ENCODE results near the gene FILIP1.

The FILIP1 gene

DNA sequence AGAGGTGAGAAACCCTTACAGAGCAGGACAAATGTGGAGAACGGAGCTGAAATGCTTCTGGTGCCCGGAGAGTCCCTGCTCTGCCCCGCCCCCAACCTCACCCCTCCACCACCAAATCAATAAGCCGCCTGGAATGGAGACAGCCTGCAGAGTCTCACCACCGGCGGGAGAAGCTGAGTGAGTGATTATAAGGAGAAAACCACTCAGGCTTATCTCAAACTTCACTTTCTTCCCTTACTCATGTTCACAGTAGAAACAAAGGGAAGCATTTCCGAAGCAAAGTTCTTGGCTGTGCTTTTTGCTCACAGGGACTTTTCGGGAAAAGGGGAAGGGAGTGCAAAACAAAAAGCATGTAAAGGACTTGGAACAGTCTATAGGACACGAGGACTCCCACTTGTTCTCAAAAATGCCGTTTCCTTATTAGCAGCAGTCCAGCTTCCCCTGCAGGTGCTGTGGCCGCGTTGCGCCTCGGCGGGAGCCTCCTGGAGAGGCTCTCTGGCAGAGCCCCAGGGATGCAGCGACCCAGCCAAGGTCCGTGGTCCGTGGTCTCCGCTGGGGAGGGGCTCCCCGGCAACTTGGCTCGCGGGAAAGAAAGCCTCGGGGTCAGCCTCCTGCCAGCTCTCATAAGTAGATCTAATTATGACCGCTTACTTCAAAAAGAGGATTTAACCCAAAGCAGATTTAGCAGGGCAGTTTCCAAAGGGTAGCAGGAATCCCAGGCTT, 144.2 kb downstream of the FILIP1 start:
- TF ChIP-seq FOXP2 (optimal IDR thresholded peaks at IDR 0.05; ENCODE audit: borderline replicate concordance, extremely low read depth, extremely low read length, insufficient read depth) (no peak), TAF1 (IDR thresholded peaks at IDR 0.05; ENCODE audit: borderline replicate concordance, insufficient read depth, low read length) (no peak), SIN3A (IDR thresholded peaks at IDR 0.05; ENCODE audit: borderline replicate concordance, insufficient read depth, low read length) (no peak), POLR2AphosphoS5 (IDR thresholded peaks at IDR 0.05; ENCODE audit: low read depth, low read length) (no peak)
- TF ChIP-seq, protein P1, sequence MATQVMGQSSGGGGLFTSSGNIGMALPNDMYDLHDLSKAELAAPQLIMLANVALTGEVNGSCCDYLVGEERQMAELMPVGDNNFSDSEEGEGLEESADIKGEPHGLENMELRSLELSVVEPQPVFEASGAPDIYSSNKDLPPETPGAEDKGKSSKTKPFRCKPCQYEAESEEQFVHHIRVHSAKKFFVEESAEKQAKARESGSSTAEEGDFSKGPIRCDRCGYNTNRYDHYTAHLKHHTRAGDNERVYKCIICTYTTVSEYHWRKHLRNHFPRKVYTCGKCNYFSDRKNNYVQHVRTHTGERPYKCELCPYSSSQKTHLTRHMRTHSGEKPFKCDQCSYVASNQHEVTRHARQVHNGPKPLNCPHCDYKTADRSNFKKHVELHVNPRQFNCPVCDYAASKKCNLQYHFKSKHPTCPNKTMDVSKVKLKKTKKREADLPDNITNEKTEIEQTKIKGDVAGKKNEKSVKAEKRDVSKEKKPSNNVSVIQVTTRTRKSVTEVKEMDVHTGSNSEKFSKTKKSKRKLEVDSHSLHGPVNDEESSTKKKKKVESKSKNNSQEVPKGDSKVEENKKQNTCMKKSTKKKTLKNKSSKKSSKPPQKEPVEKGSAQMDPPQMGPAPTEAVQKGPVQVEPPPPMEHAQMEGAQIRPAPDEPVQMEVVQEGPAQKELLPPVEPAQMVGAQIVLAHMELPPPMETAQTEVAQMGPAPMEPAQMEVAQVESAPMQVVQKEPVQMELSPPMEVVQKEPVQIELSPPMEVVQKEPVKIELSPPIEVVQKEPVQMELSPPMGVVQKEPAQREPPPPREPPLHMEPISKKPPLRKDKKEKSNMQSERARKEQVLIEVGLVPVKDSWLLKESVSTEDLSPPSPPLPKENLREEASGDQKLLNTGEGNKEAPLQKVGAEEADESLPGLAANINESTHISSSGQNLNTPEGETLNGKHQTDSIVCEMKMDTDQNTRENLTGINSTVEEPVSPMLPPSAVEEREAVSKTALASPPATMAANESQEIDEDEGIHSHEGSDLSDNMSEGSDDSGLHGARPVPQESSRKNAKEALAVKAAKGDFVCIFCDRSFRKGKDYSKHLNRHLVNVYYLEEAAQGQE (IDR thresholded peaks at IDR 0.05; ENCODE audit: insufficient read depth in 1 of 2, low read depth in 2 of 2, low read length in 2 of 2) = no peak

DNA sequence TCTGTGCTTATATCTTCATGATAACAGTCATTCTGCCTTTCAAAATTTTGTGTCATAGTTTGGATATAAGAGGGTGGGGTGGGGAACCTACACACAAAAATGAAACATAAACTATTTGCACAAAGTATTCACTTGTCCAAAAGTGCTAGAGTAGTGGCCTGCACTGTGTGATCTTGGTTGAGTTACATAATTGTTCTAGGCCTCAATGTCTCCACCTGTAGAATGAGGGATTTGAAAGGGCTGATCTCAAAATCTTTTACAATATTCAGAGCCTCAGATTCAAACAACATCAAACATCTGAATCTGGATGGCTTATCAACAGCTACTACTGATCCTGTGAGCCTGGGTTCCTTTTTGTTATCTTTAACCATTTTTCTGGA, 144.7 kb downstream of the FILIP1 start:
- TF ChIP-seq SIN3A (IDR thresholded peaks at IDR 0.05; ENCODE audit: borderline replicate concordance, insufficient read depth, low read length) (no peak), FOXP2 (optimal IDR thresholded peaks at IDR 0.05; ENCODE audit: borderline replicate concordance, extremely low read depth, extremely low read length, insufficient read depth) (no peak), POLR2AphosphoS5 (IDR thresholded peaks at IDR 0.05; ENCODE audit: low read depth, low read length) (no peak), TAF1 (IDR thresholded peaks at IDR 0.05; ENCODE audit: borderline replicate concordance, insufficient read depth, low read length) (no peak)
- TF ChIP-seq, protein P1 (IDR thresholded peaks at IDR 0.05; ENCODE audit: insufficient read depth in 1 of 2, low read depth in 2 of 2, low read length in 2 of 2) = no peak

DNA sequence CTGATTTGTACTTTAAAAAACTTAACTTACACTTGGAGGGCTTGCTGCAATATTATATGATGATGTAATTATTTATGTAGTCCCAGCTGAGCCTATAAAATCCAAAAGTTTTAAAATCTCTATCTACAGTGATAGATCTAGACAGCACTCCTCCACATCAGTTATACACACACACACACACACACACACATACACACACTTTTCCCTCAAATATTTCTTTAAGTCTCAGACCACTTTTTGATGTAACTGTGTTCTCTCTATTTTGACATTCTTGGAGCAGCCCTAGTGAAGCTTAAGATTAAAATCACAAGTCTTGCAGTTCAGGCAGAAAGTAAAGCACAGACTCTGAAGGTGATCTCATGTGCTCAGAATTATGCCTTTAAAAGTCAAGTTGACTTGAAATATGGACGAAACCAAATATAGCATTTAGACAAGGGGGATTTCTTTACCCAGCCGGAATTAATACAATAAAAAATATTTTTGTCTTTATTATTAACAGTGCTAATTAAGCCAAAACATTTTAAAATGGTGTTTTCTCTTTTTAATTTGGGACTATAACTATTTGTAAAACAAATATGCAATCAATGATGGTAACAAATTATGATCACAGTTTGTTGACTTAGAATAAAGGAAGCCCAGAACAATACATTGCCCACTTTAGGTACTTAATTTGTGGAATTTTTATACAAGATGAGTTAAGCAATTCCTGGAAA, 145.5 kb downstream of the FILIP1 start:
- TF ChIP-seq FOXP2 (optimal IDR thresholded peaks at IDR 0.05; ENCODE audit: borderline replicate concordance, extremely low read depth, extremely low read length, insufficient read depth) (no peak), TAF1 (IDR thresholded peaks at IDR 0.05; ENCODE audit: borderline replicate concordance, insufficient read depth, low read length) (no peak), SIN3A (IDR thresholded peaks at IDR 0.05; ENCODE audit: borderline replicate concordance, insufficient read depth, low read length) (no peak)
- TF ChIP-seq, protein P1 (IDR thresholded peaks at IDR 0.05; ENCODE audit: insufficient read depth in 1 of 2, low read depth in 2 of 2, low read length in 2 of 2) = no peak

DNA sequence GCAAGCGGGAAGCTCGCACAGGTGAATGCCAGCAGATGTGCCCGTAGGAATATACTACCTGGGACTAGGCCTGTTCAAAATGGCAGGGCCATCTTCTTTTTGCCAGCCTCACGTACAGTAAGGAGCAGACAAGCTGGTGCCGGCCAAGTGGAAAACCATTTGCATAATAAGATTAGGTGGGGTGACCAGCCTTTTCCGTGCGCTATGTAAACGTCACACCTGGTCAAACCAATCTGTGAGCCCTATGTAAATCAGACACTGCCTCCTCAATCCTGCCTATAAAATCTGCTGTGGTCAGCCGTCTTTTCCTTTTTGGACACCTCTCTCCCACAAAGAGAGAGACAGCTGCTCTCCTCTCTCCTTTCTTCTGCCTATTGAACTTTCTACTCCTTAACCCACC, 148.2 kb downstream of the FILIP1 start:
- TF ChIP-seq, protein P1 (IDR thresholded peaks at IDR 0.05; ENCODE audit: insufficient read depth in 1 of 2, low read depth in 2 of 2, low read length in 2 of 2) = no peak
- no peak for TF ChIP-seq POLR2AphosphoS5 (IDR thresholded peaks at IDR 0.05; ENCODE audit: low read depth, low read length)
- TF ChIP-seq SIN3A (IDR thresholded peaks at IDR 0.05; ENCODE audit: borderline replicate concordance, insufficient read depth, low read length) = no peak
- no peak for TF ChIP-seq TAF1 (IDR thresholded peaks at IDR 0.05; ENCODE audit: borderline replicate concordance, insufficient read depth, low read length)
- no peak for TF ChIP-seq FOXP2 (optimal IDR thresholded peaks at IDR 0.05; ENCODE audit: borderline replicate concordance, extremely low read depth, extremely low read length, insufficient read depth)

Measured in PFSK-1 (cell line).